HG02884 (cell line): Measurements from ENCODE around the gene MPG.
"Not testable (repeated sequence)": the region's sequence is repeated elsewhere in the genome, so short reads cannot be mapped to it uniquely, and the experiment has no call there.

ENCODE experiments used
- ATAC-seq: cut with Tn5 transposase; IDR thresholded peaks from one replicate; pipeline ENCODE4 v1.9.1; 2021; ENCODE audit warnings: mild to moderate bottlenecking, moderate library complexity; ENCODE audit not compliant: unreplicated experiment

Gene MPG

GRCh38 chr16:106623-107324, 28.7 kb downstream of the MPG start:
- no peak for ATAC-seq

- no peak for ATAC-seq
These were observed 34.3 kb downstream of the MPG start for GRCh38 chr16:112153-112840.

GRCh38 chr16:114327-114726, 36.3 kb downstream of the MPG start:
- ATAC-seq = no peak

- no peak for ATAC-seq
These were observed 38.0 kb downstream of the MPG start for GRCh38 chr16:116015-116414.

- ATAC-seq = no peak
These were observed 39.6 kb downstream of the MPG start for GRCh38 chr16:117379-118365.

GRCh38 chr16:118857-119256, 40.8 kb downstream of the MPG start:
- ATAC-seq = no peak

- ATAC-seq = no peak
These were observed 41.3 kb downstream of the MPG start for GRCh38 chr16:119295-119694.

- ATAC-seq = no peak
These were observed 41.9 kb downstream of the MPG start for GRCh38 chr16:119835-120491.

GRCh38 chr16:120756-121155, 42.7 kb downstream of the MPG start:
- ATAC-seq = no peak

GRCh38 chr16:122361-122760, 44.3 kb downstream of the MPG start:
- no peak for ATAC-seq

GRCh38 chr16:123558-124350, 45.7 kb downstream of the MPG start:
- not testable (repeated sequence) for ATAC-seq

- ATAC-seq = no peak
These were observed 47.0 kb downstream of the MPG start for GRCh38 chr16:125011-125410.

GRCh38 chr16:129075-129474, 51.0 kb downstream of the MPG start:
- ATAC-seq = no peak

- no peak for ATAC-seq
These were observed 52.6 kb downstream of the MPG start for GRCh38 chr16:130533-131173.

GRCh38 chr16:132120-132519, 54.1 kb downstream of the MPG start:
- ATAC-seq = no peak

- no peak for ATAC-seq
These were observed 55.7 kb downstream of the MPG start for GRCh38 chr16:133716-134115.
